ENCODE results near the gene KPNB1. TPM values are rescaled to one million over a fixed set of nuclear protein-coding genes. Genes with fewer than 3 reads are reported as not detected.
"Not testable (repeated sequence)": the region's sequence is repeated elsewhere in the genome, so short reads cannot be mapped to it uniquely, and the experiment has no call there.

The KPNB1 gene
- polyA plus RNA-seq, 1 donor: 164 TPM

DNA sequence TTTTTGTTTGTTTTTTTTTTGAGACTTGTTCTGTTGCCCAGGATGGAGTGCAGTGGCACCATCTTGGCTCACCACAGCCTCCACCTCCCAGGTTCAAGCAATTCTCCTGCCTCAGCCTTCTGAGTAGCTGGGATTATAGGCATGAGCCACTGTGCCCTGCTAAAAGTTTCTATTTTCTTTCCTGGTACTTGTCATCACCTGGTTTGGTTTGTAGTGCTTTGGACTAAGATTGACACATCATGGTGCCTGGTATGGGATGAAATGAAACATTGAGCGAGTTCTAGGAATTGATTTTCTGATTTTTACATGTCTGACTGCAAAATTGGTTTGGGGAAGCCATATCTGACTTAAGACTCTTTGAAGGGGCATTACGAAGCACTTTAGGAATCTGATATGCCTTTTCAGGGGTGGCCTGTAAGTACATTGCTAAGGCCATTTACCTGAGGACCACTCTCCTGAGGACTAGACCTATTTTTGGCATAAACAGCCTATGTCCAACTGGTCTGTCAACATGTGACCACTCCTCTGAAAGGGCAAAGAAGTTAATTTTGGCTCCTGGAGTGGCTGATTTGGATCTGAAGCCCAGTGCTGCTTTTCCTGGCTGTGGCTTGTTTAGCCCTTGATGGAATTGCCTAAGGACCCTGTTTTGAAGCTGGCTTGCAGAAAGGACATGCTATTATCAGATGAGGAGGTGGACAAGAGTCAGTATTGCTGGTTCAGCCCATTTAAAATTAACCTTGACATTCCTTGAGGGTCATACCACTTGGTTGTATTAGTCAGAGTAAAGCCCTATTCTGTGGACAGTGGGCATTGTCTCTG lies 25.9 kb downstream of the KPNB1 start:
- H3K4me3 ChIP-seq (ENCODE audit: low read length): no peak overlapping the region
- no peaks in the 10 kb centered on the region for H3K27me3 ChIP-seq (ENCODE audit: control insufficient read depth, insufficient read depth, low read length)
- DNase-seq: no peak
- H3K27ac ChIP-seq (ENCODE audit: low read length): no peak overlapping the region
- H3K9me3 ChIP-seq (ENCODE audit: control insufficient read depth, low read depth, low read length): no peaks in the 10 kb centered on the region
- H3K4me1 ChIP-seq (ENCODE audit: control insufficient read depth, insufficient read depth, low read length): no peaks in the 10 kb centered on the region
- H3K36me3 ChIP-seq (ENCODE audit: control insufficient read depth, insufficient read depth, low read length): peaks cover 91% of the 10 kb centered on the region
- no CpG with 5 or more reads among the region's 2 CpGs for WGBS (ENCODE audit: insufficient coverage, low lambda C conversion rate)

DNA sequence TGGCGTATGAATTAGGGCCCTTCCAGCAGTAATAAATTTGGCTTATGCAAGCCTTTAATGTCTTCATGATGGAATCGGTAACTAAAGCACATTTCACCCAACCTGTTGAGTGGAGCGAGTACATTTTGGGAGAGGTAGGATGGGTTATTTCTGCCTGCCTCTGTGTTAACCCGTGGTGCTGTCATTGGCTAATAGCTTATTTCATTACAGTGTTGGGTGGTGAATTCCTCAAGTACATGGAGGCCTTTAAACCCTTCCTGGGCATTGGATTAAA lies 26.4 kb downstream of the KPNB1 start:
- peaks cover 91% of the 10 kb centered on the region for H3K36me3 ChIP-seq (ENCODE audit: control insufficient read depth, insufficient read depth, low read length)
- DNase-seq: no peak
- no CpG with 5 or more reads among the region's 4 CpGs for WGBS (ENCODE audit: insufficient coverage, low lambda C conversion rate)
- H3K4me1 ChIP-seq (ENCODE audit: control insufficient read depth, insufficient read depth, low read length): no peaks in the 10 kb centered on the region
- no peak overlapping the region for H3K27ac ChIP-seq (ENCODE audit: low read length)
- no peaks in the 10 kb centered on the region for H3K27me3 ChIP-seq (ENCODE audit: control insufficient read depth, insufficient read depth, low read length)
- H3K9me3 ChIP-seq (ENCODE audit: control insufficient read depth, low read depth, low read length): no peaks in the 10 kb centered on the region
- H3K4me3 ChIP-seq (ENCODE audit: low read length): no peak overlapping the region

DNA sequence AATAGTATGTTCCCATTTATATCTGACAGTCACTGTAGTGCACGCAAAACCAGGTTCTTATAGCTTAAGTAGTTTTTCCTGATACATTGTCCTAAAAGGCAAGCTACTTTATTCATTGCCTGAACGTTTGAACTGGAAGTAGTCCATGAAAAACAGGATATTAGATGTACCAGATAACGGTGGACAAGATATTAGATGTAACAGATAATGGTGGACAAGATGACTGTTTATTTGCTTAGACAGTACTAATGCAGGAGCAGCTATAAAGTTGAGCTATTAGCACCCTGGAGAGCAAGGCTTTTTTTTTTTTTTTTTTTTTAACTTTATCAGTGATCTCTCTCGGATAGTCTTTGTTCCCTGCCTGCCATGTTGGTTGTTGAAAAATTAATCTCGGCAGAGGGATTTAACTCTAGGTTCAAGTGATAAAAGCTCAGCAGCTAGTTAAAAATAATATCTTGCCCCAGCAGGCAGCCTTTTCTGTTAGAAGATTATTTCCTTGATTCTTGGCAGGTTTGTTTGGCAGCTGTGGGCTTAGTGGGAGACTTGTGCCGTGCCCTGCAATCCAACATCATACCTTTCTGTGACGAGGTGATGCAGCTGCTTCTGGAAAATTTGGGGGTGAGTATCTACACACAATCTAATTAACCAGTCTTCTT lies 26.9 kb downstream of the KPNB1 start:
- Histone ChIP-seq H3K27me3 (ENCODE audit: control insufficient read depth, insufficient read depth, low read length) (no peaks in the 10 kb centered on the region), H3K9me3 (ENCODE audit: control insufficient read depth, low read depth, low read length) (no peaks in the 10 kb centered on the region), H3K4me1 (ENCODE audit: control insufficient read depth, insufficient read depth, low read length) (no peaks in the 10 kb centered on the region), H3K4me3 (ENCODE audit: low read length) (no peak overlapping the region), H3K36me3 (ENCODE audit: control insufficient read depth, insufficient read depth, low read length) (peaks cover 89% of the 10 kb centered on the region), H3K27ac (ENCODE audit: low read length) (no peak overlapping the region)
- 80% methylated on average over 2 of the region's 7 CpGs for WGBS (ENCODE audit: insufficient coverage, low lambda C conversion rate)
- DNase-seq: no peak

DNA sequence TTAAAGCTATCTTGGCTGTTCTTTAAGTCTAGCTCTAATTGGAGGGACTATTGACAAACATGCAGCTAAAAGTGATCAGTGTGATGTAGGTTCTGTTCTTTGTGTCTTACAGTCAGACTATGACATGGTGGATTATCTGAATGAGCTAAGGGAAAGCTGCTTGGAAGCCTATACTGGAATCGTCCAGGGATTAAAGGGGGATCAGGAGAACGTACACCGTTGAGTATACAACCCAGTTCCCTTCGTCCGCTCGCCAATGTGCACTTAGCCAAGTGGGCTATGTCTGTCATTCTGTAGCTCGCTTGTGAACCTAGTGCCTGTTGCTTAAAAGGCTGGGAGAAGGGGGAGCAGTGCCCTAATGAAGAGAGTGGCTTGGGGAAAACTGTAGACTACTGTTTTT lies 28.5 kb downstream of the KPNB1 start:
- H3K27ac ChIP-seq (ENCODE audit: low read length): no peak overlapping the region

DNA sequence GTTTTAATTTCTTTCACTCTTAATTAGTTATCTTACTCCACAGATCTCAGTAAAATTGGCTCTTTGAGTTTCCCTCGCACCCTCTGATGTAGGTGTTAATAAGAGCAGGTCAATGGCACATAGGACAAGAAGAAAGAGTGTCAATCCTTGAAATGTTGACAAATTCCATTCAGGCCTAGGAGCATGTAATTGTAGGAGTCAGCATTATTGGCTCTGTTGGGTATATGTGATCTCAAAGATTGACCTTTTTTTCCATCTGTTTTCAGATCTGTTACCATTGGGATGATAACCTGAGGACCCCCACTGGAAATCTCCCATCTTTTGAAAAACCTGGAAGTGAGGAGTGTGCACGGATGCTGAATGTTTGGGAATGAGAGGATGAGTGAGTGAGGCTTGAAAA lies 32.4 kb downstream of the KPNB1 start:
- no peaks in the 10 kb centered on the region for H3K27me3 ChIP-seq (ENCODE audit: control insufficient read depth, insufficient read depth, low read length)
- no CpG with 5 or more reads among the region's 2 CpGs for WGBS (ENCODE audit: insufficient coverage, low lambda C conversion rate)
- H3K9me3 ChIP-seq (ENCODE audit: control insufficient read depth, low read depth, low read length): no peaks in the 10 kb centered on the region
- peaks cover 77% of the 10 kb centered on the region for H3K36me3 ChIP-seq (ENCODE audit: control insufficient read depth, insufficient read depth, low read length)
- DNase-seq: no peak
- H3K4me1 ChIP-seq (ENCODE audit: control insufficient read depth, insufficient read depth, low read length): no peaks in the 10 kb centered on the region
- no peak overlapping the region for H3K4me3 ChIP-seq (ENCODE audit: low read length)
- H3K27ac ChIP-seq (ENCODE audit: low read length): no peak overlapping the region

More for the DNA sequence above, 28.5 kb downstream of the KPNB1 start:
- no CpG with 5 or more reads among the region's 7 CpGs for WGBS (ENCODE audit: insufficient coverage, low lambda C conversion rate)
- Histone ChIP-seq H3K36me3 (ENCODE audit: control insufficient read depth, insufficient read depth, low read length) (peaks cover 91% of the 10 kb centered on the region), H3K9me3 (ENCODE audit: control insufficient read depth, low read depth, low read length) (no peaks in the 10 kb centered on the region), H3K27me3 (ENCODE audit: control insufficient read depth, insufficient read depth, low read length) (no peaks in the 10 kb centered on the region), H3K4me3 (ENCODE audit: low read length) (no peak overlapping the region), H3K4me1 (ENCODE audit: control insufficient read depth, insufficient read depth, low read length) (no peaks in the 10 kb centered on the region)
- DNase-seq: no peak

DNA sequence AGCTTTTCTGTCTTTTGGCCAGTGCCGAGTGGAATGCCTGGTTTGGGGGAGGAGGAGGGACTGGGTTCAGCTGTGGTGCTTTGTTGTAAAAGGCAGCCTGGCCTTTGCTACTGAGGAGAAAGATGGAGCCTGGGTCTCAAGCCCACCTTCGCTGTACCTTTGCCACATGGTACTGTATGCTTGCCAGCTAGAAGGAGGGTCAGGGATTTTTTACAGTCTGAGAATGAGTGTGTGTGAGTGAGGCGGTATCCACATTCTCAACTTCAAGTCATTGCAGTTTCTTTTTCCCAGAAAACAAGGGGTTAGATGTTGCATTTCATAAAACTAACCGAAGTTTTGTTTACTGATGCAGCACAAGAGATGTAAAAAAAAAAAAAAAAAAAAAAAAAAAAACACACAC lies 33.0 kb downstream of the KPNB1 start:
- not testable (repeated sequence) for H3K4me3 ChIP-seq (ENCODE audit: low read length); H3K9me3 ChIP-seq (ENCODE audit: control insufficient read depth, low read depth, low read length); H3K4me1 ChIP-seq (ENCODE audit: control insufficient read depth, insufficient read depth, low read length); H3K27me3 ChIP-seq (ENCODE audit: control insufficient read depth, insufficient read depth, low read length); H3K27ac ChIP-seq (ENCODE audit: low read length); DNase-seq
- WGBS (ENCODE audit: insufficient coverage, low lambda C conversion rate): no CpG with 5 or more reads among the region's 4 CpGs
- peaks cover 71% of the 10 kb centered on the region for H3K36me3 ChIP-seq (ENCODE audit: control insufficient read depth, insufficient read depth, low read length)

DNA sequence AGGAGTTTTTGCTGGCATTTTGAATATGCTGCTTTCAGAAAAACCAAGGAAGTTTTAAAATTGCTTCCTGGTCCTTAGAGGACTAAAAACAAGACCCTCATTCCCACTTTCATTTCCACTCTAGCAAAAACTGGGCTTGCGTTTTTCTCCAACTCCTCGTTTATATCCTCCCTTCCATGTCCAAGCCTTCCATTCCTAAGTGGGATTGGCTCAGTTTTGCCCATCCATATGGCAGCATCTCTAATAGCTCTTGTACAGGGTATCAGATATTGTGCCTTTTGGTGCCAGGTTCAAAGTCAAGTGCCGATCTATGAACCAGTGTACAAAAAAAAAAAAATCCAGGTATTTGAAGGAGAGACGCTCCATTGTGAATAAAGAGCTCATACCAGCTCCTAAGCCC lies 34.3 kb downstream of the KPNB1 start:
- H3K9me3 ChIP-seq (ENCODE audit: control insufficient read depth, low read depth, low read length): no peaks in the 10 kb centered on the region
- H3K4me1 ChIP-seq (ENCODE audit: control insufficient read depth, insufficient read depth, low read length): no peaks in the 10 kb centered on the region
- no peak overlapping the region for H3K27ac ChIP-seq (ENCODE audit: low read length)
- peaks cover 59% of the 10 kb centered on the region for H3K36me3 ChIP-seq (ENCODE audit: control insufficient read depth, insufficient read depth, low read length)
- H3K4me3 ChIP-seq (ENCODE audit: low read length): no peak overlapping the region
- H3K27me3 ChIP-seq (ENCODE audit: control insufficient read depth, insufficient read depth, low read length): no peaks in the 10 kb centered on the region
- WGBS (ENCODE audit: insufficient coverage, low lambda C conversion rate): no CpG with 5 or more reads among the region's 4 CpGs
- no peak for DNase-seq

DNA sequence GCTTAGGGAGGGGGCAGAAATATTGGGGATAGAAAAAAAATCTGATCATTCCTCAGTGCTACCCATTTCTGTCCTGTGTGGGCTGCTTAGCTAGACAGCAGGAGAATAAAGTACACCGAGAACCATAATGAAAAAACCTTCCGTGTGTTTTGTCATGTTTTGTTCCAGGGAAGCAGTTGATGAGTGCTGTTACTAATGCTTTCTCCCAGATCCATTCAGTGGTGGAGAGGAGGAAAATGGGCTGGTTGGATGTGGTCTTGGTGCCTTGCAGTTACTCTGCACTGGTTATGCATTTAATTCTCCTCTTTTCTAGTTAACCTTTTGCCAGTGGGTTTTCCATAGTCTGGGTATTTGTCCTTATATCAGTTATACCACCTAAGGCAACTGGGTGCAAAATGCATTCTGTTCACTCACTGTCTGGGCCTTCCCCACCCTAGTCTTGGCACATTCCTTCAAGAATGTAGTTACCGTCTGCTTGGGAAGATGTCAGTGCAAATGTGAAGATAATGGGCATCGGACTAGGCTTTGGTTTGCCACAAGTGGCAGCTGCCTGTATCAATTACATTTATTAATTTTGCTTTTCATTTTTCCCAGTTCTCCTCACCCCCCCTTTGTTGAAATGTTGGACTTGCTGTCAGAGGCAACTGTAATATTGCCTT lies 34.9 kb downstream of the KPNB1 start:
- peaks cover 54% of the 10 kb centered on the region for H3K36me3 ChIP-seq (ENCODE audit: control insufficient read depth, insufficient read depth, low read length)
- no CpG with 5 or more reads among the region's 4 CpGs for WGBS (ENCODE audit: insufficient coverage, low lambda C conversion rate)
- no peak for DNase-seq

DNA sequence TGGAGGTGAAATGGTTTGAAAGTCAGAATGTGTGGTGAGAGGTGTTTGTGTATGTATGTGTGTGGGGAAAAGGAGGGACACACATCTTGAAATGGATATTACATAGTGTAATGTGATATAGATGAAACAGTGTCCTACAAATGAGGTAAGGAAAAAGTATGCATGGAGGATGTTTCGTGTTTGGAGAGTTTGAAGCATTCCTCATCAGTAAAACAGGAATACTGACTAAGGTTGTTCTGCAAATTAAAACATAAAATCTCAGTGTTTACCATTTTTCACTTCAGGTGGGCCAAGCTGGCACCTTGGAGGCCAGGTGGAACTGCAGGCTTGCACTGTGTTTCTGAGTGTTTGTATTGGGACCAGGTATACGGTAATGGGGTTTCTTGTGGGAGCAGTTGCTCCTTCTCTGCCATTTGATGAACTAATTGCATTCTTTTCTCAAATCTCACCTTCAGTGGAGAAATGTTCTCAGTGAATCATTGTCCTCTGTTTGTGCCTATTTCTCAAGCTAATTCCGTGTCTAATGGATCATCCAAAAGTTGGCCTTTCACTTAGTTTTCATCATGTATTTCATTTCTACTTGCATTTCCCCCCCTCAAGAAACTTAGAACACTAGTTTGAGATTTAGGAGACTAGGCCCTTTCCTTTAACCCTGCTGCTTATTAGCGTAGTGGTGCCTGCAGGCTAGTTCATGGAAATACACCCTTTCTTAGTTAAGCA lies 36.0 kb downstream of the KPNB1 start:
- H3K27ac ChIP-seq (ENCODE audit: low read length): no peak overlapping the region
- H3K4me1 ChIP-seq (ENCODE audit: control insufficient read depth, insufficient read depth, low read length): no peaks in the 10 kb centered on the region
- no peak for DNase-seq
- WGBS (ENCODE audit: insufficient coverage, low lambda C conversion rate): 100% methylated on average over 1 of the region's 4 CpGs
- peaks cover 45% of the 10 kb centered on the region for H3K36me3 ChIP-seq (ENCODE audit: control insufficient read depth, insufficient read depth, low read length)
- H3K9me3 ChIP-seq (ENCODE audit: control insufficient read depth, low read depth, low read length): no peaks in the 10 kb centered on the region
- no peaks in the 10 kb centered on the region for H3K27me3 ChIP-seq (ENCODE audit: control insufficient read depth, insufficient read depth, low read length)
- no peak overlapping the region for H3K4me3 ChIP-seq (ENCODE audit: low read length)

More for the DNA sequence above, 34.9 kb downstream of the KPNB1 start:
- Histone ChIP-seq H3K4me3 (ENCODE audit: low read length) (no peak overlapping the region), H3K27me3 (ENCODE audit: control insufficient read depth, insufficient read depth, low read length) (no peaks in the 10 kb centered on the region), H3K27ac (ENCODE audit: low read length) (no peak overlapping the region), H3K9me3 (ENCODE audit: control insufficient read depth, low read depth, low read length) (no peaks in the 10 kb centered on the region), H3K4me1 (ENCODE audit: control insufficient read depth, insufficient read depth, low read length) (no peaks in the 10 kb centered on the region)

DNA sequence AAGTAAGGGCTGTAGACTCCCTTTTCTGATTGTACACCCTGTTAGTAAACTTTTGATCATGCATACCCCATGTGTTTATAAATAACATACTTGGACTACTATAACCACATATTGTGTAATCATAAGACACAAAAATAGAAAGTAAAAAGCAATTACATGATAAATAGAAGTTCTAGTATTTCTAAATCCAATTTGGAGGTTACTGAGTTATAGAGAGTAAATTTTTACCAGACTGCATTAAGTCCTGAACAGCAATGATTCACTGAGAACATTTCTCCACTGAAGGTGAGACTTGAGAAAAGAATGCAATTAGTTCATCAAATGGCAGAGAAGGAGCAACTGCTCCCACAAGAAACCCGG lies 36.5 kb downstream of the KPNB1 start:
- Histone ChIP-seq H3K36me3 (ENCODE audit: control insufficient read depth, insufficient read depth, low read length) (peaks cover 41% of the 10 kb centered on the region), H3K27me3 (ENCODE audit: control insufficient read depth, insufficient read depth, low read length) (no peaks in the 10 kb centered on the region), H3K27ac (ENCODE audit: low read length) (no peak overlapping the region), H3K4me1 (ENCODE audit: control insufficient read depth, insufficient read depth, low read length) (no peaks in the 10 kb centered on the region), H3K4me3 (ENCODE audit: low read length) (no peak overlapping the region), H3K9me3 (ENCODE audit: control insufficient read depth, low read depth, low read length) (no peaks in the 10 kb centered on the region)
- DNase-seq: no peak
- WGBS (ENCODE audit: insufficient coverage, low lambda C conversion rate): no CpG with 5 or more reads among the region's 1 CpG

Data from large intestine (tissue), 3 donors.